GM21360 (cell line): ENCODE data around the gene UTP25.

ENCODE experiments used
- ATAC-seq: cut with Tn5 transposase; IDR thresholded peaks from one replicate; pipeline ENCODE4 v1.9.1; 2021; ENCODE audit warnings: mild to moderate bottlenecking, moderate library complexity; ENCODE audit not compliant: unreplicated experiment

The UTP25 gene

GRCh38 chr1:209805341-209805781 lies 22.4 kb upstream of the UTP25 start:
- ATAC-seq = no peak

- ATAC-seq = peak; percentile 95
Measured at GRCh38 chr1:209805875-209806760, 21.7 kb upstream of the UTP25 start, which contains the start of gene IRF6. IRF6 (minus strand) TSS chr1:209806142; CDS start chr1:209801413, 4,729 bp downstream.

- no peak for ATAC-seq
Measured at GRCh38 chr1:209807509-209807908, 20.3 kb upstream of the UTP25 start.

- ATAC-seq = no peak
Measured at GRCh38 chr1:209808059-209808581, 19.7 kb upstream of the UTP25 start.

- no peak for ATAC-seq
Measured at GRCh38 chr1:209809611-209810010, 18.2 kb upstream of the UTP25 start.

- no peak for ATAC-seq
Measured at GRCh38 chr1:209810783-209811182, 17.0 kb upstream of the UTP25 start.

GRCh38 chr1:209813902-209814301 lies 13.9 kb upstream of the UTP25 start:
- ATAC-seq = no peak

- ATAC-seq = no peak
Measured at GRCh38 chr1:209815490-209815889, 12.3 kb upstream of the UTP25 start.

- no peak for ATAC-seq
Measured at GRCh38 chr1:209815931-209816341, 11.8 kb upstream of the UTP25 start.

- no peak for ATAC-seq
Measured at GRCh38 chr1:209816923-209817322, 10.8 kb upstream of the UTP25 start.

GRCh38 chr1:209817691-209818090 lies 10.1 kb upstream of the UTP25 start:
- ATAC-seq = no peak

GRCh38 chr1:209819058-209819457 lies 8.7 kb upstream of the UTP25 start:
- ATAC-seq = no peak

- no peak for ATAC-seq
Measured at GRCh38 chr1:209820986-209821385, 6.8 kb upstream of the UTP25 start.

- no peak for ATAC-seq
Measured at GRCh38 chr1:209822706-209823105, 5.1 kb upstream of the UTP25 start.

GRCh38 chr1:209823143-209824041 lies 4.4 kb upstream of the UTP25 start:
- peak; percentile 34 for ATAC-seq

- ATAC-seq = no peak
Measured at GRCh38 chr1:209825591-209826434, 2.0 kb upstream of the UTP25 start.

GRCh38 chr1:209829716-209830115 lies 1.9 kb downstream of the UTP25 start:
- ATAC-seq = no peak

GRCh38 chr1:209830722-209831121 lies 3.0 kb downstream of the UTP25 start:
- no peak for ATAC-seq

GRCh38 chr1:209831615-209832014 lies 3.8 kb downstream of the UTP25 start:
- ATAC-seq = no peak

- ATAC-seq = no peak
Measured at GRCh38 chr1:209835782-209836298, 8.1 kb downstream of the UTP25 start.
